ENCODE data around the gene RUSF1. TPM values are rescaled to one million over a fixed set of nuclear protein-coding genes. Genes with fewer than 3 reads are reported as not detected.
A peak's percentile ranks its signal among the peaks of the same experiment; 100 is the strongest.

RUSF1 gene
- total and polyA plus RNA-seq, 10 of the 15 experiments (the other 5 are each of a cell fraction or from before 2014, with no cell fraction given) = 0.20 to 46.3 (median 29.7) TPM

- Histone ChIP-seq H3K79me2 (ENCODE audit: control insufficient read depth, insufficient read depth, low read length) (no peaks in the 10 kb centered on the region), H3K9ac (ENCODE audit: control insufficient read depth, insufficient read depth, low read length) (no peak overlapping the region), H3K36me3 (ENCODE audit: control insufficient read depth in 2 of 2, insufficient read depth in 2 of 2, low read length in 1 of 2) (no peaks in the 10 kb centered on the region; a peak in 3 of 4 replicates), H3K27ac (ENCODE audit: control insufficient read depth, insufficient read depth) (no peak overlapping the region), H2AFZ (ENCODE audit: control insufficient read depth, low read depth, low read length) (peak overlapping the region; percentile 61), H3K9me3 (replicated peaks; ENCODE audit: control insufficient read depth, insufficient read depth, low read length) (no peaks in the 10 kb centered on the region), H4K20me1 (ENCODE audit: control insufficient read depth, insufficient read depth) (no peaks in the 10 kb centered on the region), H3K27me3 (replicated peaks in 1 of 2; ENCODE audit: control insufficient read depth in 2 of 2, insufficient read depth in 2 of 2, low read length in 1 of 2) (no peaks in the 10 kb centered on the region; a peak in 1 of 4 replicates), H3K4me3 (peak overlapping the region; percentile 52; the same call in 1 of the 2 replicates), H3K4me1 (ENCODE audit: control insufficient read depth, insufficient read depth, low read length) (0 out of 2 replicates have a peak, but pooled peaks cover 3% of the 10 kb centered on the region), H3K4me2 (ENCODE audit: control insufficient read depth, insufficient read depth) (peak overlapping the region; percentile 93)
- 33% methylated on average over 48 of the region's 48 CpGs for WGBS (ENCODE audit: insufficient coverage, insufficient replicate concordance, low lambda C conversion rate, missing lambda C conversion rate)
- intact Hi-C loops (cut with micrococcal nuclease; ENCODE audit: unreplicated experiment) (no loop called here), in situ Hi-C loops (cut with MboI) (no loop called here)
- FAIRE-seq = no peak
- ATAC-seq = no peak
- CTCF ChIA-PET = no interaction called here
- RAD21 ChIA-PET (ENCODE audit: unreplicated experiment) = no interaction called here
- SMC1A ChIA-PET (ENCODE audit: uncharacterized antibody, unreplicated experiment) = no interaction called here
- no TSS peak for BruUV-seq (replicated peaks)
- no peak for DNase-seq (ENCODE audit: low read depth, low spot score)
- POLR2A ChIA-PET = interaction anchor here (1.0 kb wide), 1 partner anchor 21 kb away, joined by 3 read pairs; the partner anchor contains the start of gene RUSF1
- no peak for TF ChIP-seq FOXM1 (IDR thresholded peaks at IDR 0.05; ENCODE audit: low read depth, low read length)
- TF ChIP-seq E2F8 (IDR thresholded peaks at IDR 0.05; ENCODE audit: low read depth, partially characterized antibody) = no peak
- no peak for TF ChIP-seq ZBTB11 (CRISPR knock-in tag; IDR thresholded peaks at IDR 0.05)
- TF ChIP-seq PBX3 (IDR thresholded peaks at IDR 0.05; ENCODE audit: insufficient replicate concordance, low read depth, low read length) = no peak
- TF ChIP-seq MTA3 (IDR thresholded peaks at IDR 0.05; ENCODE audit: borderline replicate concordance, low read length) = no peak
- no peak for TF ChIP-seq WRNIP1 (IDR thresholded peaks at IDR 0.05; ENCODE audit: borderline replicate concordance, low read depth, low read length)
- TF ChIP-seq BCL3 (IDR thresholded peaks at IDR 0.05; ENCODE audit: borderline replicate concordance, insufficient read depth, low read depth, low read length, poor library complexity, severe bottlenecking) = no peak
- TF ChIP-seq NR2C1 (IDR thresholded peaks at IDR 0.05) = no peak
- TF ChIP-seq ZNF384 (IDR thresholded peaks at IDR 0.05; ENCODE audit: borderline replicate concordance, low read depth, low read length) = no peak
- TF ChIP-seq GABPA (IDR thresholded peaks at IDR 0.05; ENCODE audit: low read depth) = no peak
Observed at GRCh38 chr16:31487071-31487719, 21.0 kb downstream of the RUSF1 start.

All from GM12878 (cell line).